VCaP (cell line): ENCODE measurements around the gene CCND1.

Experiments
- H3K27ac ChIP-seq: fragments of 450-650 bp; 2 replicates; pipeline ENCODE4 v1.5.1; 2017
- TF ChIP-seq, protein P1 (sequence below): fragments of 450-650 bp; conservative IDR thresholded peaks from 2 replicates; pipeline ENCODE4 v1.5.1; 2017; ENCODE audit warnings: mild to moderate bottlenecking, moderate library complexity

CCND1 gene

DNA sequence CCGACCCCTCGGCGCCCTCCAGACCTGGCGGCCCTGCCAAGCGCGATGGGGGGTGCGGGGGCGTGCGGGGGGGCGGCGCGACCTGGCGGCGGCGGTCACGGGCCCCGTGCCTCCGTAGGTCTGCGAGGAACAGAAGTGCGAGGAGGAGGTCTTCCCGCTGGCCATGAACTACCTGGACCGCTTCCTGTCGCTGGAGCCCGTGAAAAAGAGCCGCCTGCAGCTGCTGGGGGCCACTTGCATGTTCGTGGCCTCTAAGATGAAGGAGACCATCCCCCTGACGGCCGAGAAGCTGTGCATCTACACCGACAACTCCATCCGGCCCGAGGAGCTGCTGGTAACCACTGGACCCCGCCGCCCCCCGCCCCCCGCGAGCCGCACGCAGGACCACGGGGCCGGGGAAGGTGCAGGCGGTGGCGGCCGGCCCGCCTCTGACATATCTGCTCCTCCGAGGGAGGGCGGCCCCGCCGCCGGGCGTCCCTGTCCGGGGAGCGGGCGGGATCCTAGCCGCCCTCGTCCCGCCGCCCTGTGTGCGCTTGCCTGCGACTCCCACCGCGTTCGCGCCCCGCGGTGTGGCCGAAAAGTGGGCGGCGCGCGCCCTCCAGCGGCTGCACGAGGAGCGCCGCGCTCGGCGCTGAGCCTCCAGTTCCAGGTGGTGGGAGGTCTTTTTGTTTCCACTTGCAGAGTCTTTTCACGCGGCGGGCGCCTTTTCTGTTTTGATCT, 2.1 kb downstream of the CCND1 start:
- TF ChIP-seq, protein P1, sequence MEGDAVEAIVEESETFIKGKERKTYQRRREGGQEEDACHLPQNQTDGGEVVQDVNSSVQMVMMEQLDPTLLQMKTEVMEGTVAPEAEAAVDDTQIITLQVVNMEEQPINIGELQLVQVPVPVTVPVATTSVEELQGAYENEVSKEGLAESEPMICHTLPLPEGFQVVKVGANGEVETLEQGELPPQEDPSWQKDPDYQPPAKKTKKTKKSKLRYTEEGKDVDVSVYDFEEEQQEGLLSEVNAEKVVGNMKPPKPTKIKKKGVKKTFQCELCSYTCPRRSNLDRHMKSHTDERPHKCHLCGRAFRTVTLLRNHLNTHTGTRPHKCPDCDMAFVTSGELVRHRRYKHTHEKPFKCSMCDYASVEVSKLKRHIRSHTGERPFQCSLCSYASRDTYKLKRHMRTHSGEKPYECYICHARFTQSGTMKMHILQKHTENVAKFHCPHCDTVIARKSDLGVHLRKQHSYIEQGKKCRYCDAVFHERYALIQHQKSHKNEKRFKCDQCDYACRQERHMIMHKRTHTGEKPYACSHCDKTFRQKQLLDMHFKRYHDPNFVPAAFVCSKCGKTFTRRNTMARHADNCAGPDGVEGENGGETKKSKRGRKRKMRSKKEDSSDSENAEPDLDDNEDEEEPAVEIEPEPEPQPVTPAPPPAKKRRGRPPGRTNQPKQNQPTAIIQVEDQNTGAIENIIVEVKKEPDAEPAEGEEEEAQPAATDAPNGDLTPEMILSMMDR, result peak; percentile 96
- H3K27ac ChIP-seq, result peak overlapping the region; percentile 100

DNA sequence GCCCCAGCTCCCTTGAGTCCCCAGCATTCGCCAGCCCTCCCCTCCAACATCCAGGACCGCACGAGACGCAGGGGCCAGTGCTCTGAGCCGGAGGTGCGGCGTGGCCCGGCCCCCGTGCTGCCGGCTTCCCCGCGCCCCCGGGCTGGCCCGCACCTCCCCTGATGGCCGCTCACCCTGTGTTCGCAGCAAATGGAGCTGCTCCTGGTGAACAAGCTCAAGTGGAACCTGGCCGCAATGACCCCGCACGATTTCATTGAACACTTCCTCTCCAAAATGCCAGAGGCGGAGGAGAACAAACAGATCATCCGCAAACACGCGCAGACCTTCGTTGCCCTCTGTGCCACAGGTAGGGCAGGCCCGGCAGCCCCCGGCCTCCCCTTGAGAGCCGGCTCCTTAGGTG, 2.7 kb downstream of the CCND1 start:
- H3K27ac ChIP-seq, result peak overlapping the region; percentile 100
- TF ChIP-seq, protein P1, result peak; percentile 0

DNA sequence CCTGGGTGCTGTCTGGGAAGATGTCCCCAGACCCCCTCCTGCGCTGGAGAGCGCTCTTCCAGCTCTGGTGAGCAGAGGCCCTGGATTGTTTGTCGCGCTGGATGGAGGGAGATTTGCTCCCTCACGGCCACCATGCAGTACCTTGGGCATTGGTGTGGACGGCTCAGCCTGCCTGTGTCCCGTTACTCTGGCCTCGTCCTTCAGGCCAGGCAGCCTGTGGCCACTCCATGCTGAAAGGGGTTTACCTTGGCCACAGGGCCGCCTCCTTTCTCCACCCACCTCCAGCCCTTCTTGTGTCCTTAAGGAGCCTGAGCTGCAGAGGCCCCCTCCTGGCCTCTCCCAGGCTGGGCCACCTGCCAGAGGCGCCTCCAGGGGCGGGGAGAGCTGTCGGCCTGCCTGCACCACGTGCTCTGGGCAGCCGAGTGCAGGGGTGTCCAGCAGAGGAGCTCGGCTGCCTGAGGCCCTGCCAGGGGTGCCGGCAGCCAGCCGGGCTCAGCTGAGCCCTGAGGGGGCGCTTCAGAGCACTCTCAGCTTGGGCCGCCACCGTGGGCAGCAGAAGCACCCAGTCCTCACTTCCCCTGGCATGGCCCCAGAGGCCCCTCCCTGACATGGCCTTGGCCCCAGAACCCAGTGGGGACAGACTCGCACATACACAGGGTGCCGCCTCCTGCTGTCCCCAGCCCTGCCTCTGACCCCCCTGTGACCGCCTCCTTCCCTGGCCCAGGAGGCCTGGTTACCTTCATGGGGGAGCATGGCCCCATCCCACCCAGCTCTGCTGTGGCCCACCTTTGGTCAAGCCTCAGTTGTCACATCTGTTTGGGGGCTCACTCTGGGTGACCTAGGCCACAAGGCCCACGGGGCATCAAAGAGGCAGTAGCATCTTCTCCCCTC, 3.4 kb downstream of the CCND1 start:
- H3K27ac ChIP-seq, result peak overlapping the region; percentile 100
- TF ChIP-seq, protein P1, result peak; percentile 49

DNA sequence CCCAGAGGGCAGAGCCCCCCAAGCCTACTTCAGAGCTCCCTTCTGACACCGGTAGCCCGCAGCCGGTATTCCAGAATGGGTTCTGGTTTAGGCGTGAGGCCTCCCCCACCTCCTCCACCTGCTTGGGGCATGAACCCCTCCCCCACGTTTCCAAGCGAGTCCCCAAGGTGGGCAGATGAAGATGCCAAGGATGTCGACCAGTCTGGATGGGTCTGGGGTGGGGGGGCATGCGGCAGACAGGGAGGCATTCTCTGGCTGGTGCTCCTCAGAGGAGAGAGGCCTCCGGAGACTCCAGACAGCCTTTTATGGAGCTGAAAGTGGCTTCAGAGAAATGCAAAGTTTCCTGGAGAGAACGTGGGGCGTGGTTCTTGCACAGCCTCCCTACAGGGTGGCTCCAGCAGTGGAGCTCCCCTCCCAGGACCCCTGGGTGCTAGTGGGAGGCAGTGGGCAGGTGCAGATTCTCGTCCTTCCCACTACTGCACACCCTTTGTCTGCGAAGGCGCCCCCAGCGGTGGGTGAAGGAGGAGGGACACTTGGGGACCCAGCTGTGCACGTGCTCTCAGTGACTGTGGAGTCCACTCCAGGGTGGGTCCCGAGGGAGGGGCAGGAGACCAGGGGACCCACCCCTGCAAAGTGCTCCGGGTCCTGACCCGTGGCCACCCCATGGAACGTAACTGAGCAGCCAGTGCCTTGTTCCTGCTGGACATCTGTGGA, 4.2 kb downstream of the CCND1 start:
- H3K27ac ChIP-seq, result peak overlapping the region; percentile 100
- TF ChIP-seq, protein P1, result peak; percentile 18; the same call in 1 of the 2 replicates

DNA sequence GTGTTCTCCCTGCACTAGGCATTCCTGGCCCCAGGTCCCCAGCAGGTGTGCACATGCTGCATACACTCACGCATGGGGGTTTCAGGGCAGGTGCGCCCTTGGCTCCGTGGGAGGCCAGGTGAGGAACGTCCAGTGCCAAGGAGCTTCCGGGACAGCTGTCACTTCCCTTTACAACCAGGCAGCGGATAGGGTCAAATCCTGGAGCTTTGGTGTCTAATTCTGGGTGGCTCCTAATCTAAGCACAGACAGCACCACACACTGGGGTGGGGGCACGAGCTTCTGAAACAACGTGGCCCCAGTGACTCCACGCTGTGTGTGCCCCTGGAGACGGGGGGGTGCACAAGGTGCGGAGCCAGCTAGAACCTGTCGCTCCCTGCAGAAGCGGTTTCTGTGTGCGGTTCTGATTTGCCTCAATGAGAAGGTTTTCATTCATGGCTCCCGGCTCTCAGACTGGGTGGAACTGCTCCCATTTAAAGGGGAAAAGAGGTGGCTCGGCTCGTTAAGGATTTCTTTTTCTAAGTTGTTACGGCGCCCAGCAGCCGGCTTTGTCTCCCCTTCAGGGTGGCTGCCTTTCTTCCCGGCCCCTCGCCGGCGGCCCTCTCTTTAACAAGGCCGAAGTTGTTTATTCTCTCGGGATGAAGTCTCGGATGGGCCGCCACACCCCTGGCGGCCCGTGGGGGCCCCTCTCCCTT, 5.0 kb downstream of the CCND1 start:
- peak overlapping the region; percentile 100 for H3K27ac ChIP-seq
- TF ChIP-seq, protein P1, result no peak

DNA sequence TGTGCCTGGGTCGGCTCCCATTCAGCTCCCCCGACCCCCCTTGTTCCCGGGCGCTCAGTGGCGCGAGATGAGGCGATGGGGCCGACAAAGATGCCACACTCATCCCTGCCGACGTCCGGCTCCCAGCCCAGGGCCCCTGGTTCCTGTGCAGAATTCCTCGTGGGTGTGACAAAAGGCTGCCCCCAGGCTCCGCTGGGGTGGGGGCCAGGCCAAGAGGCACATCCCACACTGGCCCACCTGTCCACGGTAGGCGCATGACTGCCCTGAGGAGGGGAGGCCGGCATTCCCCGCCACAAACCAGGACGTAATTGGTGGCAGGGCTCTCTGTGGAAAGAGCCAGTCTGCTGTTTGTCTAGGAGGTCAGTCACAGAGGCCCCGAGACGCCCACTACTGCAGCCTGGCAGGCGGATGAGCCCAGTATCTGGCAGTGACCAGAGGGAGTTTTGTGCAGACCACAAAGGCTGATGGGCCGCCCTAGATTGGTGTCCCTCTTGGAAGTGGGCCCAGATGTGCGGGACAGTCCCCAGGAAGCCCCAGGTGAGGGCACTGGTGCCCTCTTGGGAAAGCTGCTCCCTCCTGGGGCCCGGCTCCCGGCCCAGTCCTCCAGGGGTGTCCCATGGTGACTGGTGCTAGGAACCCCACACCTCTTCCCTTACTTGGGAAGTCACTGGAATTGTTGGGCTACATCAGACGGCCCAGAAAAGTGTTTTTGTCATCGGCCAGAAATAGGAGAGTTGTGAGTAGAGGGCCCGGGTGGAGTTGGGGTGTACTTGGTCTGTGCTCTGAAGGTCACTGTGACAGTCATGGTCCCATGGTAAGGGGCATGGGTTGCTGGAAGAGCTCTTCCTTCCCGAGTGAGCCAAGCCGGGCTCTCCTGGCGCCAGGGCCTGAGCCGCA, 5.8 kb downstream of the CCND1 start:
- TF ChIP-seq, protein P1, result no peak
- peak overlapping the region; percentile 100 for H3K27ac ChIP-seq
